ENCODE results near the gene ABCB11. TPM values are rescaled to one million over a fixed set of nuclear protein-coding genes. Genes with fewer than 3 reads are reported as not detected.
A peak's percentile ranks its signal among the peaks of the same experiment; 100 is the strongest.

Gene ABCB11
- polyA plus RNA-seq, 3 donors: not detected

DNA sequence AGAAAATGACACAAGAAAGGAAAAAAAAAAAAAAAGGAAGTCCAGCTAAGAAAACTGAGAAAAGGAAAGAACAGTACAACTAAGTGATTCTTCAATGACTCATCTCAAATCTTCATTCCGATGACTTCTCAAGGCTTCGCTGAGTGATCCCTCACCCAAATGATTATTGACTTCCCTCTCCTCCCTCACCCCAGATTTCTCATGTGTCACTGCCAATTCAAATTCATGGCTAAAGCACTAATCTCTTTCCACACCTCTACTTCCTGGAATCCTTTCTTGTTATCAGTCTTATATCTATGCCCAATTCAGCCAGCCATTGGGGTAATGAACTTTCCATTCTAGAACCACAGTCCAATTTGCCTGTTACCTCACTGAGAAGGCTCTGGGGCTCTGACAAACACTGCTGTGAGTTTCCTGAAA, 7.2 kb upstream of the ABCB11 start:
- H3K27ac Mint-ChIP-seq: peak overlapping the region; percentile 80 to 96 (median 90)
- peaks cover 12 to 21% (median 16%) of the 10 kb centered on the region in 7 donors for H3K9me3 Mint-ChIP-seq
- DNase-seq: peak; percentile 85 to 98 (median 93)
- Histone ChIP-seq H3K9me3 (replicated peaks in 1 of 2; ENCODE audit: control insufficient read depth in 1 of 2, insufficient read depth in 1 of 2, low read length in 2 of 2) (peaks cover 3 to 13% of the 10 kb centered on the region in 2 donors), H3K27ac (ENCODE audit: low read depth in 1 of 2, low read length in 2 of 2) (peak overlapping the region; percentile 27 to 85), H4K20me1 (ENCODE audit: insufficient read depth, low read length) (no peaks in the 10 kb centered on the region), H3K79me2 (ENCODE audit: insufficient read depth, low read length) (no peaks in the 10 kb centered on the region), H3K9ac (ENCODE audit: insufficient read depth, low read length, poor library complexity, severe bottlenecking) (no peak overlapping the region), H2AFZ (ENCODE audit: insufficient read depth, low read depth, low read length, poor library complexity, severe bottlenecking) (no peak overlapping the region), H3K4me3 (replicated peaks in 1 of 3; ENCODE audit: low read depth in 2 of 3, low read length in 3 of 3) (peak overlapping the region in 1 of 3 experiments; percentile 37), H3K4me1 (ENCODE audit: control insufficient read depth in 1 of 2, insufficient read depth in 2 of 2, low read length in 2 of 2) (peaks cover 39 to 47% of the 10 kb centered on the region in 2 donors), H3K27me3 (ENCODE audit: control insufficient read depth in 2 of 2, insufficient read depth in 2 of 2, low read length in 2 of 2) (no peaks in the 10 kb centered on the region), H3K4me2 (replicated peaks; ENCODE audit: extremely low read depth, low read length, poor library complexity, severe bottlenecking) (peak overlapping the region; percentile 49), H3K36me3 (replicated peaks in 1 of 2; ENCODE audit: control insufficient read depth in 1 of 2, insufficient read depth in 2 of 2, low read length in 2 of 2) (no peaks in the 10 kb centered on the region)
- peaks cover 0 to 1% (median 0%) of the 10 kb centered on the region in 3 donors for H3K27me3 Mint-ChIP-seq (ENCODE audit: low read depth in 3 of 3)
- 0% methylated on average over 2 of the region's 2 CpGs for WGBS (ENCODE audit: insufficient coverage)
- peaks cover 0 to 9% of the 10 kb centered on the region in 2 donors for H3K36me3 Mint-ChIP-seq
- no peak for TF ChIP-seq CTCF (IDR thresholded peaks at IDR 0.05)
- peaks cover 45% of the 10 kb centered on the region for H3K4me1 Mint-ChIP-seq
- intact Hi-C loops (cut with micrococcal nuclease): loop anchor here (2.0 to 10.0 kb wide), 3 partner anchors 30 to 64 kb away; partner anchors contain the start of gene DHRS9 (in 1 of the 2)
- peak overlapping the region; percentile 5 to 58 for H3K4me3 Mint-ChIP-seq

- Histone ChIP-seq H3K4me2 (replicated peaks; ENCODE audit: extremely low read depth, low read length, poor library complexity, severe bottlenecking) (peak overlapping the region; percentile 40), H3K9me3 (replicated peaks in 1 of 2; ENCODE audit: control insufficient read depth in 1 of 2, insufficient read depth in 1 of 2, low read length in 2 of 2) (no peaks in the 10 kb centered on the region), H2AFZ (ENCODE audit: insufficient read depth, low read depth, low read length, poor library complexity, severe bottlenecking) (no peak overlapping the region), H3K27ac (ENCODE audit: low read depth in 1 of 2, low read length in 2 of 2) (peak overlapping the region in 1 of 2 donors; percentile 85), H4K20me1 (ENCODE audit: insufficient read depth, low read length) (no peaks in the 10 kb centered on the region), H3K9ac (ENCODE audit: insufficient read depth, low read length, poor library complexity, severe bottlenecking) (no peak overlapping the region), H3K36me3 (replicated peaks in 1 of 2; ENCODE audit: control insufficient read depth in 1 of 2, insufficient read depth in 2 of 2, low read length in 2 of 2) (no peaks in the 10 kb centered on the region), H3K4me1 (ENCODE audit: control insufficient read depth in 1 of 2, insufficient read depth in 2 of 2, low read length in 2 of 2) (peaks cover 39 to 47% of the 10 kb centered on the region in 2 donors), H3K27me3 (ENCODE audit: control insufficient read depth in 2 of 2, insufficient read depth in 2 of 2, low read length in 2 of 2) (no peaks in the 10 kb centered on the region), H3K79me2 (ENCODE audit: insufficient read depth, low read length) (no peaks in the 10 kb centered on the region), H3K4me3 (replicated peaks in 1 of 3; ENCODE audit: low read depth in 2 of 3, low read length in 3 of 3) (peak overlapping the region in 1 of 3 experiments; percentile 32)
- Mint-ChIP-seq H3K4me1 (peaks cover 45% of the 10 kb centered on the region), H3K27me3 (ENCODE audit: low read depth in 3 of 3) (peaks cover 0 to 1% (median 0%) of the 10 kb centered on the region in 3 donors), H3K4me3 (no peak overlapping the region), H3K27ac (peak overlapping the region; percentile 80 to 96 (median 90)), H3K36me3 (peaks cover 0 to 1% of the 10 kb centered on the region in 2 donors), H3K9me3 (peaks cover 3 to 13% (median 6%) of the 10 kb centered on the region in 7 donors)
- WGBS (ENCODE audit: insufficient coverage): no CpG with 5 or more reads among the region's 4 CpGs
- DNase-seq: peak; percentile 81 to 97 (median 89)
- no peak for TF ChIP-seq CTCF (IDR thresholded peaks at IDR 0.05)
- intact Hi-C loops (cut with micrococcal nuclease): loop anchor here (5.0 to 10.0 kb wide), 2 partner anchors 35 to 62 kb away; no protein-coding TSS in a partner anchor
Observed at GRCh38 chr2:169036736-169037440, 5.8 kb upstream of the ABCB11 start.

All from CD14-positive monocyte (primary cell).